Suprapubic skin (tissue), 4 donors: ENCODE results near the gene NLE1. TPM values are rescaled to one million over a fixed set of nuclear protein-coding genes. Genes with fewer than 3 reads are reported as not detected.

Experiments used
- DNase-seq, 2 donors: peaks; one replicate each; pipeline ENCODE4 v3.0.0-alpha.2; 2019; ENCODE audit warnings: low spot score in 2 of 2
- H3K27ac ChIP-seq: fragments of 200-600 bp; sonication (generic); one replicate; pipeline ENCODE4 v1.5.1; 2019
- H3K27me3 ChIP-seq: fragments of 200-600 bp; sonication (generic); one replicate; pipeline ENCODE4 v1.5.1; 2019
- H3K36me3 ChIP-seq: fragments of 200-600 bp; sonication (generic); one replicate; pipeline ENCODE4 v1.5.1; 2019
- H3K4me1 ChIP-seq: fragments of 200-600 bp; sonication (generic); one replicate; pipeline ENCODE4 v1.5.1; 2019
- H3K4me3 ChIP-seq: fragments of 200-600 bp; sonication (generic); one replicate; pipeline ENCODE4 v1.5.1; 2019; ENCODE audit warnings: mild to moderate bottlenecking
- H3K9me3 ChIP-seq: fragments of 200-600 bp; sonication (generic); one replicate; pipeline ENCODE4 v1.5.1; 2019
- CTCF ChIP-seq, 2 donors: fragments of 200-600 bp in 1 of 2; fragments of 450-650 bp in 1 of 2; sonication (generic) in 1 of 2; IDR thresholded peaks; one replicate each; pipeline ENCODE4 v1.5.1; 2016 to 2019; ENCODE audit warnings: antibody characterized with exemption in 2 of 2, mild to moderate bottlenecking in 1 of 2, moderate library complexity in 1 of 2
- EP300 ChIP-seq: sonication (generic); formaldehyde crosslinking; IDR thresholded peaks from one replicate; pipeline ENCODE4 v1.6.1; 2017; ENCODE audit warnings: antibody characterized with exemption
- POLR2A ChIP-seq, 2 donors: fragments of 450-650 bp; IDR thresholded peaks; one replicate each; pipeline ENCODE4 v1.6.1; 2017; ENCODE audit warnings: antibody characterized with exemption in 2 of 2, mild to moderate bottlenecking in 2 of 2, moderate library complexity in 2 of 2
- POLR2AphosphoS5 ChIP-seq, 3 donors: sonication (generic); formaldehyde crosslinking; IDR thresholded peaks; one replicate each; pipeline ENCODE4 v1.6.1; 2017; ENCODE audit warnings: antibody characterized with exemption in 3 of 3
- WGBS: methylation state at CpG from one replicate; pipeline ENCODE4 v1.1.5; 2018; 5-methylcytosine and 5-hydroxymethylcytosine counted together
- total RNA-seq, 4 donors: library from RNA; depleted of rRNA; stranded (reverse); fragments of >200 nt; gene quantifications; one replicate each; pipeline ENCODE4 v1.1.0, GENCODE V29; 2016

The NLE1 gene
- total RNA-seq, 4 donors from 2014 or later, result 16.1 to 24.7 (median 20.1) TPM

DNA sequence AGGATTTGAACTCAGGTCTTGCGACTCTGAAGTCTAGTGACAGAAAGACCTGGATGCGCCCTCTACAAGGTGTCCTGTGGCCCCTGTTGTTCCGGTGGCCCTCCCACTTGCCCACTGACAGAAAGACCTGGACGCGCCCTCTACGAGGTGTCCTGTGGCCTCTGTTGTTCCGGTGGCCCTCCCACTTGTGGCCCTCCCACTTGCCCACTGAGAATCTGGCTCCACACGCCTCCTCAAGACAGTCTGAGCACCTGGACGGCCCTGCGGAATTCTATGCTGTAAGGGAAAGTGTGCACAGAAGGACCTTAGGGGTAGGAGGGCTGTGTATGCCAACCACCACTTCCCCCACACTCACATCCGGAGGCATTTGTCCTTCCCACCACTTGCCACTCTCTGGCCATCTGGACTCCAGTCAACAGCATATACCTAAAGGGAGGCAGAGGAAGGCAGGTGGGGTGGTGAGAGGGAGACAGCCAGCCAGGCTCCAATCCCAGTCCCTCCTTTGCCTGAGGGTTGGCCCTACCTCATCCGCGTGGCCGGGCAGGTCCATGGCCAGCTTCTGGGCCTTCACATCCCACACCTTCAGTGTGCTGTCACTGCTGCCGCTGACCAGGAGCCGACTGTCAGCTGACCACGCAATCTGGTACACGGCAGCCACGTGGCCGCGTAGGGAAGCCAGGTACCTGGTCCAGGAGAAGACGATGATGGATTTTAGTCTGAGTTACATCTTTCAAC is 9.1 kb downstream of the NLE1 start:
- Histone ChIP-seq H3K27ac (no peak overlapping the region), H3K36me3 (peaks cover 74% of the 10 kb centered on the region), H3K4me1 (no peaks in the 10 kb centered on the region), H3K4me3 (no peak overlapping the region), H3K9me3 (no peaks in the 10 kb centered on the region), H3K27me3 (no peaks in the 10 kb centered on the region)
- no peak for TF ChIP-seq EP300
- no peak for TF ChIP-seq POLR2AphosphoS5 (IDR thresholded peaks at IDR 0.05)
- TF ChIP-seq CTCF (IDR thresholded peaks at IDR 0.05), result no peak
- TF ChIP-seq POLR2A (IDR thresholded peaks at IDR 0.05), result no peak
- 91% methylated on average over 11 of the region's 22 CpGs for WGBS
- no peak for DNase-seq

DNA sequence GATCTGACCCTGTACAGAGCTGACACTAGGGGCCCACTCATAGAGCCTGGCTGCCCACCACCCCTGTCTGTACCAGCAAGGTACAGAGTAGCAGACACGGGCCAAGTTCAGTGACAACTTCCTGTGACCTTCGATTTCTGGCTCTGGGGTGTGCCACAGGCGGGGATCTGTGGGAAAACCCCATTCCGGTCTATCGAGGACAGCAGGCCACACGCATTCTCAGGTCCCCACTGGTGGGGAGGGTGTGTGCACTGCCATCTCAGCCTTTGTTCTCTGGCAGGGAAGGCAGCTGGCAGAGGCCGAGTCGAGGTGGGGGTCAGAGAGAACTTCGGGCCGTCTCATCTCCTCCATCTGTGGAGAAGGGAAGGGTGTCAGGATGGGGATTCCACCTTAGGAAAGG is 10.0 kb downstream of the NLE1 start:
- no peaks in the 10 kb centered on the region for H3K27me3 ChIP-seq
- TF ChIP-seq CTCF (IDR thresholded peaks at IDR 0.05) (no peak), POLR2A (IDR thresholded peaks at IDR 0.05) (no peak), POLR2AphosphoS5 (IDR thresholded peaks at IDR 0.05) (no peak), EP300 (no peak)
- no peak overlapping the region for H3K27ac ChIP-seq
- no peak for DNase-seq
- WGBS, result 79% methylated on average over 6 of the region's 10 CpGs
- no peak overlapping the region for H3K4me3 ChIP-seq
- no peaks in the 10 kb centered on the region for H3K9me3 ChIP-seq
- H3K36me3 ChIP-seq, result peaks cover 65% of the 10 kb centered on the region
- H3K4me1 ChIP-seq, result no peaks in the 10 kb centered on the region

DNA sequence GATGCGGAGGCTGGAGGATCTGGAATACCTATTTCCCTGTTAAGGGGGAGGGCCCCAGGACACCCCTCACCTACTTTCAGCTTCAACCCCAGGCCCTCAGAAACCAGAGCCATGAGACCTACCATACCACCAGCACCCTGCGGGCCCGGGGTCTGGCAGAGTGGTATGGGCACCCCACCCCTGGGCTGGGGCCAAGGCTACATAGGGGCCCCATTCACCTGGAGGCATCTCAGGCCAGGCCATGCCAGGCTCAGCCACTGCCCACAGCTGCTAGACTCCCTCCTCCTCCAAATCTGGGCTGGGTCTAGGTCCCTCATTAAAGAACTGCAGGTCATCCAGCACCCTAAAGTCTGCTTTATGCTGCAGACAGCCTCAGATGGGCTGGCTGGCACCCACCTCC is 11.7 kb downstream of the NLE1 start:
- Histone ChIP-seq H3K9me3 (no peaks in the 10 kb centered on the region), H3K27ac (no peak overlapping the region), H3K36me3 (peaks cover 48% of the 10 kb centered on the region), H3K4me3 (no peak overlapping the region), H3K4me1 (no peaks in the 10 kb centered on the region), H3K27me3 (no peaks in the 10 kb centered on the region)
- no peak for TF ChIP-seq POLR2A (IDR thresholded peaks at IDR 0.05)
- no peak for TF ChIP-seq CTCF (IDR thresholded peaks at IDR 0.05)
- no peak for TF ChIP-seq EP300
- DNase-seq, result no peak
- 100% methylated on average over 1 of the region's 3 CpGs for WGBS

DNA sequence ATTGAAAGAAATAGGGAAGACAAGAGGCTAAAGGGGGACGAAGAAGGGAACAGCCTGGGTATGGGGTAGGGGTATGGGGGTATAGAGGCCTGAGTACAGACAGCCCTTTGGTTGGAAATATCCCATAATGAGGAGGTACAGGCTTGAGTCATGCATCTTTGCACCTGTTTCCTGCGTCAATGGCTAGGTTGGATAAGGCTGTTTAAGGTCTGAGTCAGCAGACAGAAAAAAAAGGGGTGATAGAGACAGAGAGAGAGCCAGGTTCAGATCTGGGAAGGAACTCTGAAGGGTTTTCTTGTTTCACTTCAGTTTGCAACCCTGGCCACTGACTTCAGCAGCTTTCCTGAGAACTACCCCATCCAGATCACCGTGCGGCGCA is 12.1 kb downstream of the NLE1 start:
- Histone ChIP-seq H3K4me3 (no peak overlapping the region), H3K36me3 (peaks cover 44% of the 10 kb centered on the region), H3K4me1 (no peaks in the 10 kb centered on the region), H3K9me3 (no peaks in the 10 kb centered on the region), H3K27me3 (no peaks in the 10 kb centered on the region), H3K27ac (no peak overlapping the region)
- no peak for DNase-seq
- WGBS, result 95% methylated on average over 5 of the region's 5 CpGs
- no peak for TF ChIP-seq POLR2A (IDR thresholded peaks at IDR 0.05)
- no peak for TF ChIP-seq EP300
- TF ChIP-seq CTCF (IDR thresholded peaks at IDR 0.05), result no peak
- no peak for TF ChIP-seq POLR2AphosphoS5 (IDR thresholded peaks at IDR 0.05)

DNA sequence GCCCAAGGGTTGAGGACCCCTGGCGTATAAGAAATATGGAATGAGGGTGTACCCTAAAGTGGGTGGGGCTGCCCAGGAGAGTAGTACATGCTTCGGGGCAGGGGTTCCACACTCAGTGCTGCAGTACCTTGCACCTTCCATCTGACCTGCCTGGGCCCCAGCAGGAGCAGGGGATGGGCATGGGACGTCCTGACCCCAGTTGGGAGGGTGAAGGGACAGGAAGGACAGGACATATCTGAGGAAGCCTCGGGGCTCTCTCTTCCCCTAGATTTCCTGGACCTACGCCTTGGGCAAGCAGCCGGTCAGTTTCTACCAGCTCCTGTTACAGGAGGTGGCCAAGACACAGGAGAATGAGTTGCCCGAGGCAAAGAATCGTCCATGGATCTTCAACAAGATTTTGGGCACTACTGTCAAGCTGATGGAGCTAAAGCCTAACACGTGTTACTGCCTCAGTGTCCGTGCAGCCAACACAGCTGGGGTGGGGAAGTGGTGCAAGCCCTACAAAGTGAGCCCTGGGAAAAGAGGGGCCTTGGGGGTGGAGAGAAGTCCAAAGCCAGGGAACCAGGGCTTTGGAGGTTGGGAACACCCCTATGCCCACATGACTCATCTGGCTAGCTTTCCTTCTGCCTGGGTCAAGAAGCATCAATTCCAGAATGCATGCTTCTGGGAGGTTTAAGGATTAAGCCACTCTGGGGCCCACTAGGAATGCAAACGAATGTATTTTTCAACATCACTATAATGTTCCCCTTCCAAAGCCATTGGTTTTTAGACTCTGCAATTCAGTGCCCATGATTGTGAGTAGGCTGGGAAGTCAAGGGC is 12.7 kb downstream of the NLE1 start:
- Histone ChIP-seq H3K36me3 (peaks cover 38% of the 10 kb centered on the region), H3K9me3 (no peaks in the 10 kb centered on the region), H3K27ac (no peak overlapping the region), H3K27me3 (no peaks in the 10 kb centered on the region), H3K4me3 (no peak overlapping the region), H3K4me1 (no peaks in the 10 kb centered on the region)
- 71% methylated on average over 10 of the region's 11 CpGs for WGBS
- TF ChIP-seq CTCF (IDR thresholded peaks at IDR 0.05) (no peak), POLR2AphosphoS5 (IDR thresholded peaks at IDR 0.05) (no peak)
- no peak for DNase-seq
